ENCODE measurements around the gene MRPL38. TPM values are rescaled to one million over a fixed set of nuclear protein-coding genes. Genes with fewer than 3 reads are reported as not detected.

Gene MRPL38
- total RNA-seq, 1 experiment from 2014 or later: 146 TPM

DNA sequence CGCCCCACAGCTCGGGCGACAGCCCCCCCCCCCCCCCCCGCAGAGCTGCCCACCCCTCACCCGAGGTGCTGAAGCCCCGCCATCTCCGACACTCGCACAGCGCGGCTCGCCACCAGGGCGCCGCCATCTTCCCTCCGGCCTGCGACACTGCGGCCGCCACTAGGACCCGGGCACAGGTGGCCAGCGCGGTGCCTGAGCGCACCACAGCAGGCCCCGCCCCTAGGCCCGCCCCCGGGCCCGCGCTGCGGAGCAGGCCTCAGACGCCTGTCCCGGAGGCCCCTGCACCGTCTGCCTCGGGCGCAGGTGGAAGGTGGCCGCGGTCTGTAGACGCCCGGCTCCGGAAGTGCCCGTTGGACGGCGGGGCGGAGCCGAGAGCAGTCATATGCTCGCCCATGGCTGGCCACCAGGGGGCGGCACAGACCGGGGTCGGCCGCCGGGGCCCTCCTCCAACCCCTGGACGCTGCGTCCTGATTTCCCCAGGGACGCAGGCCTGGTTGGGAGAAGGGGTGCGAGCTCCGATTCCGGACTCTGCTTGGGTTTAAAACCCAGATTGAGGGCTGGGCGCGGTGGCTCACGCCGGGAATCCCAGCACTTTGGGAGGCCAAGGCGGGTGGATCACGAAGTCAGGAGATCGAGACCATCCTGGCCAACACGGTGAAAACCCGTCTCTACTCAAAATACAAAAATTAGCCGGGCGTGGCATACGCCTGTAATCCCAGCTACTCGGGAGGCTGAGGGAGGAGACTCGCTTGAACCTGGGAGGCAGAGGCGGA is at the start of gene MRPL38 (continued):
- TF ChIP-seq GTF2I (CRISPR knock-in tag; conservative IDR thresholded peaks at IDR 0.05) (0 out of 2 replicates have a peak, but pooled peaks have one; percentile 33), ZNF317 (CRISPR knock-in tag; IDR thresholded peaks at IDR 0.05; ENCODE audit: borderline replicate concordance, low read depth) (0 out of 2 replicates have a peak, but pooled peaks have one; percentile 53), KAT7 (CRISPR knock-in tag; IDR thresholded peaks at IDR 0.05; ENCODE audit: borderline replicate concordance) (peak; percentile 62; the same call in 1 of the 2 replicates), SMAD4 (CRISPR knock-in tag; IDR thresholded peaks at IDR 0.05) (no peak), NR1H2 (CRISPR knock-in tag; IDR thresholded peaks at IDR 0.05) (no peak), SMAD3 (CRISPR knock-in tag; IDR thresholded peaks at IDR 0.05; ENCODE audit: borderline replicate concordance) (no peak)
- TF ChIP-seq, protein P1, sequence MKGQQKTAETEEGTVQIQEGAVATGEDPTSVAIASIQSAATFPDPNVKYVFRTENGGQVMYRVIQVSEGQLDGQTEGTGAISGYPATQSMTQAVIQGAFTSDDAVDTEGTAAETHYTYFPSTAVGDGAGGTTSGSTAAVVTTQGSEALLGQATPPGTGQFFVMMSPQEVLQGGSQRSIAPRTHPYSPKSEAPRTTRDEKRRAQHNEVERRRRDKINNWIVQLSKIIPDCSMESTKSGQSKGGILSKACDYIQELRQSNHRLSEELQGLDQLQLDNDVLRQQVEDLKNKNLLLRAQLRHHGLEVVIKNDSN (CRISPR knock-in tag; IDR thresholded peaks at IDR 0.05): 0 out of 2 replicates have a peak, but pooled peaks have one; percentile 10
- TF ChIP-seq, protein P2, sequence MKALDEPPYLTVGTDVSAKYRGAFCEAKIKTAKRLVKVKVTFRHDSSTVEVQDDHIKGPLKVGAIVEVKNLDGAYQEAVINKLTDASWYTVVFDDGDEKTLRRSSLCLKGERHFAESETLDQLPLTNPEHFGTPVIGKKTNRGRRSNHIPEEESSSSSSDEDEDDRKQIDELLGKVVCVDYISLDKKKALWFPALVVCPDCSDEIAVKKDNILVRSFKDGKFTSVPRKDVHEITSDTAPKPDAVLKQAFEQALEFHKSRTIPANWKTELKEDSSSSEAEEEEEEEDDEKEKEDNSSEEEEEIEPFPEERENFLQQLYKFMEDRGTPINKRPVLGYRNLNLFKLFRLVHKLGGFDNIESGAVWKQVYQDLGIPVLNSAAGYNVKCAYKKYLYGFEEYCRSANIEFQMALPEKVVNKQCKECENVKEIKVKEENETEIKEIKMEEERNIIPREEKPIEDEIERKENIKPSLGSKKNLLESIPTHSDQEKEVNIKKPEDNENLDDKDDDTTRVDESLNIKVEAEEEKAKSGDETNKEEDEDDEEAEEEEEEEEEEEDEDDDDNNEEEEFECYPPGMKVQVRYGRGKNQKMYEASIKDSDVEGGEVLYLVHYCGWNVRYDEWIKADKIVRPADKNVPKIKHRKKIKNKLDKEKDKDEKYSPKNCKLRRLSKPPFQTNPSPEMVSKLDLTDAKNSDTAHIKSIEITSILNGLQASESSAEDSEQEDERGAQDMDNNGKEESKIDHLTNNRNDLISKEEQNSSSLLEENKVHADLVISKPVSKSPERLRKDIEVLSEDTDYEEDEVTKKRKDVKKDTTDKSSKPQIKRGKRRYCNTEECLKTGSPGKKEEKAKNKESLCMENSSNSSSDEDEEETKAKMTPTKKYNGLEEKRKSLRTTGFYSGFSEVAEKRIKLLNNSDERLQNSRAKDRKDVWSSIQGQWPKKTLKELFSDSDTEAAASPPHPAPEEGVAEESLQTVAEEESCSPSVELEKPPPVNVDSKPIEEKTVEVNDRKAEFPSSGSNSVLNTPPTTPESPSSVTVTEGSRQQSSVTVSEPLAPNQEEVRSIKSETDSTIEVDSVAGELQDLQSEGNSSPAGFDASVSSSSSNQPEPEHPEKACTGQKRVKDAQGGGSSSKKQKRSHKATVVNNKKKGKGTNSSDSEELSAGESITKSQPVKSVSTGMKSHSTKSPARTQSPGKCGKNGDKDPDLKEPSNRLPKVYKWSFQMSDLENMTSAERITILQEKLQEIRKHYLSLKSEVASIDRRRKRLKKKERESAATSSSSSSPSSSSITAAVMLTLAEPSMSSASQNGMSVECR (CRISPR knock-in tag; IDR thresholded peaks at IDR 0.05; ENCODE audit: borderline replicate concordance): 0 out of 2 replicates have a peak, but pooled peaks have one; percentile 11

DNA sequence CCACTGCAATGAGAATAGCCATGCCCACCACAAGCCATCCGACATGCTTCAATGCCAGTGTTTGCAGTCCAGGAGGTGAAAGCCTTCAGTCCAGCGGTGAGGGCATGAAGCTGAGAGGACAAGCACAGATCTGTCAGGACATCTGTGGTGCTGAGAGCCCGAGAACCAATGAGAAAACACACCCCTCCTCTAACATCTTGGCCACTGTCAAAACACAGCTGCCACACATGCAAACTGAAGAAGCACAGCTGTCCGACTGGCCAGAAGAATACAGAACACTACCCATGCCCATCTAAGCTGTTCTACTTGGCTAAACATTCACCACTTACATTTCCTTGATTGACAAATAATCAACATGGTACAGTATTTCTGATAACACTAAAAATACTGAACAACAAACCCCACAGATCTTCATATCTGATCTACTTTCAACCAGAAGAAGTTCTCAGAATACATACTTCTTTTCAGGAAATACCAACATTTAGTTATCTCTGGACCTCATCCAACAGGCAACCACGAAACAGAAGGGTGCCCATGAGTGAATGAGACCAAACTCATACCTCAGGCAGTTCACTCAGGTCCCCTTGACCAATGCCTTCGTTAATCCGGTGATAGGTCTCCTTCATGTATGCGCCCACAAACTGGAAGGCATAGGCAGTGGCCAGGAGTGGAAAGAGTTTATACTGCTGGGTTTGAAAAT is 46.3 kb upstream of the MRPL38 start:
- ATAC-seq (no peak), DNase-seq (ENCODE audit: low spot score) (no peak)
- H3K27me3 Mint-ChIP-seq (ENCODE audit: low read depth): no peaks in the 10 kb centered on the region
- no peaks in the 10 kb centered on the region for H3K9me3 Mint-ChIP-seq
- CTCF ChIA-PET: interaction anchor here (1.7 kb wide), 1 partner anchor 46 kb away, joined by 4 read pairs; the partner anchor contains the start of gene MRPL38
- no peak overlapping the region for H3K27ac Mint-ChIP-seq
- peaks cover 10% of the 10 kb centered on the region for H3K4me1 Mint-ChIP-seq
- H3K36me3 Mint-ChIP-seq: peaks cover 66% of the 10 kb centered on the region
- POLR2A ChIA-PET: interaction anchor here (0.6 kb wide), 1 partner anchor 54 kb away, joined by 5 read pairs; no protein-coding TSS in a partner anchor
- no peak overlapping the region for H3K4me3 Mint-ChIP-seq
- TF ChIP-seq, protein P3, sequence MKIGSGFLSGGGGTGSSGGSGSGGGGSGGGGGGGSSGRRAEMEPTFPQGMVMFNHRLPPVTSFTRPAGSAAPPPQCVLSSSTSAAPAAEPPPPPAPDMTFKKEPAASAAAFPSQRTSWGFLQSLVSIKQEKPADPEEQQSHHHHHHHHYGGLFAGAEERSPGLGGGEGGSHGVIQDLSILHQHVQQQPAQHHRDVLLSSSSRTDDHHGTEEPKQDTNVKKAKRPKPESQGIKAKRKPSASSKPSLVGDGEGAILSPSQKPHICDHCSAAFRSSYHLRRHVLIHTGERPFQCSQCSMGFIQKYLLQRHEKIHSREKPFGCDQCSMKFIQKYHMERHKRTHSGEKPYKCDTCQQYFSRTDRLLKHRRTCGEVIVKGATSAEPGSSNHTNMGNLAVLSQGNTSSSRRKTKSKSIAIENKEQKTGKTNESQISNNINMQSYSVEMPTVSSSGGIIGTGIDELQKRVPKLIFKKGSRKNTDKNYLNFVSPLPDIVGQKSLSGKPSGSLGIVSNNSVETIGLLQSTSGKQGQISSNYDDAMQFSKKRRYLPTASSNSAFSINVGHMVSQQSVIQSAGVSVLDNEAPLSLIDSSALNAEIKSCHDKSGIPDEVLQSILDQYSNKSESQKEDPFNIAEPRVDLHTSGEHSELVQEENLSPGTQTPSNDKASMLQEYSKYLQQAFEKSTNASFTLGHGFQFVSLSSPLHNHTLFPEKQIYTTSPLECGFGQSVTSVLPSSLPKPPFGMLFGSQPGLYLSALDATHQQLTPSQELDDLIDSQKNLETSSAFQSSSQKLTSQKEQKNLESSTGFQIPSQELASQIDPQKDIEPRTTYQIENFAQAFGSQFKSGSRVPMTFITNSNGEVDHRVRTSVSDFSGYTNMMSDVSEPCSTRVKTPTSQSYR (CRISPR knock-in tag; IDR thresholded peaks at IDR 0.05): no peak
- no peak for TF ChIP-seq NFYB (CRISPR knock-in tag; conservative IDR thresholded peaks at IDR 0.05; ENCODE audit: low read depth)
- TF ChIP-seq, protein P4, sequence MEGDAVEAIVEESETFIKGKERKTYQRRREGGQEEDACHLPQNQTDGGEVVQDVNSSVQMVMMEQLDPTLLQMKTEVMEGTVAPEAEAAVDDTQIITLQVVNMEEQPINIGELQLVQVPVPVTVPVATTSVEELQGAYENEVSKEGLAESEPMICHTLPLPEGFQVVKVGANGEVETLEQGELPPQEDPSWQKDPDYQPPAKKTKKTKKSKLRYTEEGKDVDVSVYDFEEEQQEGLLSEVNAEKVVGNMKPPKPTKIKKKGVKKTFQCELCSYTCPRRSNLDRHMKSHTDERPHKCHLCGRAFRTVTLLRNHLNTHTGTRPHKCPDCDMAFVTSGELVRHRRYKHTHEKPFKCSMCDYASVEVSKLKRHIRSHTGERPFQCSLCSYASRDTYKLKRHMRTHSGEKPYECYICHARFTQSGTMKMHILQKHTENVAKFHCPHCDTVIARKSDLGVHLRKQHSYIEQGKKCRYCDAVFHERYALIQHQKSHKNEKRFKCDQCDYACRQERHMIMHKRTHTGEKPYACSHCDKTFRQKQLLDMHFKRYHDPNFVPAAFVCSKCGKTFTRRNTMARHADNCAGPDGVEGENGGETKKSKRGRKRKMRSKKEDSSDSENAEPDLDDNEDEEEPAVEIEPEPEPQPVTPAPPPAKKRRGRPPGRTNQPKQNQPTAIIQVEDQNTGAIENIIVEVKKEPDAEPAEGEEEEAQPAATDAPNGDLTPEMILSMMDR (IDR thresholded peaks at IDR 0.05): no peak
- TF ChIP-seq, protein P5, sequence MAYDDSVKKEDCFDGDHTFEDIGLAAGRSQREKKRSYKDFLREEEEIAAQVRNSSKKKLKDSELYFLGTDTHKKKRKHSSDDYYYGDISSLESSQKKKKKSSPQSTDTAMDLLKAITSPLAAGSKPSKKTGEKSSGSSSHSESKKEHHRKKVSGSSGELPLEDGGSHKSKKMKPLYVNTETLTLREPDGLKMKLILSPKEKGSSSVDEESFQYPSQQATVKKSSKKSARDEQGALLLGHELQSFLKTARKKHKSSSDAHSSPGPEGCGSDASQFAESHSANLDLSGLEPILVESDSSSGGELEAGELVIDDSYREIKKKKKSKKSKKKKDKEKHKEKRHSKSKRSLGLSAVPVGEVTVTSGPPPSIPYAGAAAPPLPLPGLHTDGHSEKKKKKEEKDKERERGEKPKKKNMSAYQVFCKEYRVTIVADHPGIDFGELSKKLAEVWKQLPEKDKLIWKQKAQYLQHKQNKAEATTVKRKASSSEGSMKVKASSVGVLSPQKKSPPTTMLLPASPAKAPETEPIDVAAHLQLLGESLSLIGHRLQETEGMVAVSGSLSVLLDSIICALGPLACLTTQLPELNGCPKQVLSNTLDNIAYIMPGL (CRISPR knock-in tag; IDR thresholded peaks at IDR 0.05): no peak
- TF ChIP-seq, protein P6, sequence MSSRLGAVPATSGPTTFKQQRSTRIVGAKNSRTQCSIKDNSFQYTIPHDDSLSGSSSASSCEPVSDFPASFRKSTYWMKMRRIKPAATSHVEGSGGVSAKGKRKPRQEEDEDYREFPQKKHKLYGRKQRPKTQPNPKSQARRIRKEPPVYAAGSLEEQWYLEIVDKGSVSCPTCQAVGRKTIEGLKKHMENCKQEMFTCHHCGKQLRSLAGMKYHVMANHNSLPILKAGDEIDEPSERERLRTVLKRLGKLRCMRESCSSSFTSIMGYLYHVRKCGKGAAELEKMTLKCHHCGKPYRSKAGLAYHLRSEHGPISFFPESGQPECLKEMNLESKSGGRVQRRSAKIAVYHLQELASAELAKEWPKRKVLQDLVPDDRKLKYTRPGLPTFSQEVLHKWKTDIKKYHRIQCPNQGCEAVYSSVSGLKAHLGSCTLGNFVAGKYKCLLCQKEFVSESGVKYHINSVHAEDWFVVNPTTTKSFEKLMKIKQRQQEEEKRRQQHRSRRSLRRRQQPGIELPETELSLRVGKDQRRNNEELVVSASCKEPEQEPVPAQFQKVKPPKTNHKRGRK (CRISPR knock-in tag; IDR thresholded peaks at IDR 0.05; ENCODE audit: borderline replicate concordance): no peak
- no peak for TF ChIP-seq ZBTB21 (CRISPR knock-in tag; IDR thresholded peaks at IDR 0.05; ENCODE audit: borderline replicate concordance)
- no peak for TF ChIP-seq SMAD4 (CRISPR knock-in tag; IDR thresholded peaks at IDR 0.05)
- TF ChIP-seq GRHL2 (CRISPR knock-in tag; IDR thresholded peaks at IDR 0.05; ENCODE audit: insufficient replicate concordance, severe bottlenecking): no peak
- TF ChIP-seq, protein P7, sequence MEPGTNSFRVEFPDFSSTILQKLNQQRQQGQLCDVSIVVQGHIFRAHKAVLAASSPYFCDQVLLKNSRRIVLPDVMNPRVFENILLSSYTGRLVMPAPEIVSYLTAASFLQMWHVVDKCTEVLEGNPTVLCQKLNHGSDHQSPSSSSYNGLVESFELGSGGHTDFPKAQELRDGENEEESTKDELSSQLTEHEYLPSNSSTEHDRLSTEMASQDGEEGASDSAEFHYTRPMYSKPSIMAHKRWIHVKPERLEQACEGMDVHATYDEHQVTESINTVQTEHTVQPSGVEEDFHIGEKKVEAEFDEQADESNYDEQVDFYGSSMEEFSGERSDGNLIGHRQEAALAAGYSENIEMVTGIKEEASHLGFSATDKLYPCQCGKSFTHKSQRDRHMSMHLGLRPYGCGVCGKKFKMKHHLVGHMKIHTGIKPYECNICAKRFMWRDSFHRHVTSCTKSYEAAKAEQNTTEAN (CRISPR knock-in tag; IDR thresholded peaks at IDR 0.05): no peak
